Occipital lobe (tissue), 2 donors: ENCODE measurements around the gene MCC. TPM values are rescaled to one million over a fixed set of nuclear protein-coding genes. Genes with fewer than 3 reads are reported as not detected.

Experiments
- DNase-seq: peaks from one replicate; lab custom pipeline; 2025; lab: John Stamatoyannopoulos, UW
- total RNA-seq: library from RNA; depleted of rRNA; stranded (reverse); fragments of >200 nt; gene quantifications from one replicate; pipeline ENCODE4 v1.2.3, GENCODE V29; 2014

The MCC gene
- total RNA-seq, result 15.8 TPM

GRCh38 chr5:113487781-113488644, at the start of gene MCC:
Gene MCC (minus strand): TSS chr5:113488453.
- peak; percentile 73 for DNase-seq

- DNase-seq, result no peak
Observed at GRCh38 chr5:113531481-113532159, 43.4 kb upstream of the MCC start.

- no peak for DNase-seq
Observed at GRCh38 chr5:113527746-113528145, 39.5 kb upstream of the MCC start.

GRCh38 chr5:113526421-113526820, 38.2 kb upstream of the MCC start:
- no peak for DNase-seq

DNA sequence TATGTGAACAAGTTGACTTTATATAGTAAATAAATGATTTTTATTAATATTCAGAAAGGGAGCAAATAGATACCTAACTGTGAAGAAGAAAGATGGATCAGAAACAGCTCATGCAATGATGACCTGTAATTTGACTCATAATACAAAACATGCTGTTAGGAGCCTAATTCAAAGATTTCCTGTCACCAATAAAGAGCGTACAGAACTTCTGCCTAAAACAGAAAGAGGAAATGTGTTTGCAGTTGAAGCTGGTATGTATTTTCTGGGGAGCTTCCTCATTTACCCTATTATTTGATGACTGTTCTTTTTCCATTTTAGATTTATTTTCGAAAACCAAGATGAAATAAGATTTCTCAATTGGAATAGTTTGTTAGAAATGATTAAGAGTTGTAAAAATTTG, 36.7 kb upstream of the MCC start:
- DNase-seq, result no peak

DNA sequence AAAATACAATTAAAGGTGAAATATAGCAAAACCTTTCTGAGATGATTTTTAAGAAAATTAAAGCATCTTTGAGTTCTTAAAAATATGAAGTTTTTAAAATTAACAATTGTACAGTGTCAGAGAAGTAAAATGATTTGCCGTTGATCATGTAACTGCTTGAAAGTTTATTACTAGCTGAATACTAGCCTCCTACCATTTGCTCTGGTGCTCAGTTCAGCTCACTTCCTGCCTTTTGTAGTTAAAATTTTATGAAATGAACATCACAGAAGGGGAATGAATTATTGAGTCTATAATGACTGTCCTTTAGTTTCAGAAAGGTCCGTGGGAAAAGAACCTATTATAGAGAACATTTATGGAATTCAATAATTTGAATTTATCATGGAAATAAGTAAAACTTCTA, 34.9 kb upstream of the MCC start:
- no peak for DNase-seq

GRCh38 chr5:113520899-113521298, 32.6 kb upstream of the MCC start:
- no peak for DNase-seq

- no peak for DNase-seq
Observed at GRCh38 chr5:113520429-113520828, 32.2 kb upstream of the MCC start.

GRCh38 chr5:113519412-113519811, 31.2 kb upstream of the MCC start:
- DNase-seq, result no peak

- no peak for DNase-seq
Observed at GRCh38 chr5:113518884-113519283, 30.6 kb upstream of the MCC start.

DNA sequence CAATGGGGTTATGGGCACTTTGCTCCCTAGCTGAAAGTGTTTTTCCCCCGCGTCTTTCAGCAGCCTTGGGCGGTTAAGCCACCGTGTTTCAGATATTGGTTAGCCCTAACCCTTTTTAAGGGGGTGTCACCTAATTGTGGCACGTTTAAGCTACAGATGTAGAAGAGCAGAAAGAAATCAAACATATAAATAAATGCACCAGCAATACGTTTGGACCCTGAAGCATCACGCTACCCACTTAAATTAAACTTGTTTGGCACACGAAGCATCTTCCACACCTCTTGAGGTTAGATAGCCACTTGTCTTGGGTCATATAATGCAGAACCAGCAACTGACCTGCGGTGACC, 26.0 kb upstream of the MCC start:
- no peak for DNase-seq

GRCh38 chr5:113513384-113514288, 25.4 kb upstream of the MCC start, which contains the start of gene YTHDC2:
Gene YTHDC2 (plus strand): TSS chr5:113513694. CDS start chr5:113513896, 202 bp downstream.
- peak; percentile 77 for DNase-seq

DNA sequence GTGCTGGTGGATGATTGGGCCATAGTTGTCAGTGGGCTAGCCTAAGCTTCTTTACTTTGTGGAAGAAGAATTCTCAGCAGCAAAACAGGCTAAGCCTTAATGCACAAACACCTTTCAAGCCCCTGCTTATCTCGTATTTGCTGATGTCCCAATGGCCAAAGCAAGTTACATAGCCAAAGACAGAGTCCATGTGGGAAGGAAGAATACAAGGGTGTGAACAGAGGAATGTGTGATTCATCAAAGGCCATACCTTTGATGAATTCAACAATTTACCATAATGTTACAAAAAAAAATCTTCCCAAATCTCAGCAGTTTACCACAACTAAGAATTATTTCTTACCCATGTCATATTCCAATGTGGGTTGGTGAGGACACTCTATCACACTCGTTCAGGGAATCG, 24.1 kb upstream of the MCC start:
- DNase-seq, result no peak

DNA sequence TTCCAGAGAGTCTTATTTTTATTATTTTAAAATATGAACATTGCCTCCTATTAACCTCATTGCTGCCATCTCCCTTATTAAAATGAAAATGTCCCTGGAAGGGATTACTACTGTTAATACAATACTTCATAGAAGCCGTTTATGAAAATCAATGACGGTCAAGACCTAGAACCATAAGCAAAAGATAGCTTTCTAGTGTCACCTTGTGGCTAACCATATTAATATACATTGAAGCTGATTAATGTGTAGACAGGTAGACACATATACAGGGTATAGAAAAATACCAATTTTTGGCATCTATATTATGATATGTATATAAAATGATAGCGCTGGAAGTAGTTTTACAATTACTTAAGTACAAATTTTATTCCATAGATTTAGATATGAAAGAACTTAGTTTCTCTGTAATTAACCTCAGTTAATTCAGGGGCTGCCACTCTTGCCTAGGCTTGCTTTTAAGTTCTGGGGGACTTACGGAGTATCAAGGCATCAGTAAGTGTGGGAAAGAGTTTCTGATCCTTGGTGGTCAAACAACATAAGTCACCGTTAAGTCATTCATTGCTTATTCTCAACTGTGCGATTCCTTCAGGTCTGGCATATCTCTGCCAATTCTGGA, 22.7 kb upstream of the MCC start:
- no peak for DNase-seq

DNA sequence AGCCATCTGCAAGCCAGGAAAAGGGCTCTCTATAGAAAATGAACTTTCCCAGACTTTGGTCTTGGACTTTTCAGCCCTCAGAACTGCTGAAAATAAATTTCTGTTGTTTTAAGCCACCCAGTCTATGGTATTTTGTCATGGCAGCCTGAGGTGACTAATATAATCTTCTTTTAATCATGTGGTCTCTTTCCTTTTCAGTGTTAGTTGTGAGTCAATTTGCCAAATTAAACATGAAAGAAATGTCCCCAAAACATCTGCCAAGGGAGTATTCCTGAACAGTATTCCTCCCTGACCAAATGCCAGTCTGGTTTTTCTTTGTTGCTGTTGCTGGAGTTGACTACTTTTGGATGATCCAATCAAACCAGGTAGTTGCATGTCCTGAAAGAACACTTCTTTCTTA, 20.5 kb upstream of the MCC start:
- no peak for DNase-seq

- DNase-seq, result no peak
Observed at GRCh38 chr5:113507601-113508000, 19.3 kb upstream of the MCC start.

DNA sequence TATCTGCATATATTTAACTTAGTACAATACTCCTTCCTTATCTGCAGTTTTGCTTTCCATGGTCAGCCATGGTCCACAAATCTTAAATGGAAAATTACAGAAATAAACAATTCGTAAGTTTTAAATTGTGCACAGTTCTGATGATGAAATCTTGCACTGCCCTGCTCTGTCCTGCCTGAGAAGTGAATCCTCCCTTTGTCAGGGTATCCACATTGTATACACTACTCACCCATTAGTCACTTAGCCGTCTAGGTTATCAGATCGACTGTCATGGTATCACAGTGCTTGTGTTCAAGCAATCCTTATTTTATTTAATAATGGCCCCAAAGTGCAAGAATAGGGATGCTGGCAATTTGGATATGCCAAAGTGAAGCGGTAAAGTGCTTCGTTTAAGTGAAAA, 16.9 kb upstream of the MCC start:
- DNase-seq, result no peak

DNA sequence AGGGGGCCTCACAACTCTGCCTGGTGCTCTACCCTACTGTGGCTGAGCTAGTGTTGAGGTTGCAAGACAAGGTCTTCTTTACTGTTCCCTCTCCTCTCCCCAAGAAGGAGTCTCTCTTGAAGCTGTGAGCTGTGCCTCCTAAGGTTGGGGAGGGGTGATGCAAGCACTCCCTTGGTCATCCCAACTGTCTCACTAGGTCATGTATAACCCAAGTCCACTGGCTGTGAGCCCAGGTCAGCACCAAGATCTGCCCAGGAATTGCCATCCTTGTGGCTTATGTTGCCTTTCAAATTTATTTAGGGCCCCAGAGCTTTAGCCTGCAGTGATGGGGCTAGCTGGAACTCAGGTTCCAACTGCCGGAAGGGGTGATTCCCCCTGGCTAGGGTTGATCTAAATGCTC, 14.9 kb upstream of the MCC start:
- no peak for DNase-seq

DNA sequence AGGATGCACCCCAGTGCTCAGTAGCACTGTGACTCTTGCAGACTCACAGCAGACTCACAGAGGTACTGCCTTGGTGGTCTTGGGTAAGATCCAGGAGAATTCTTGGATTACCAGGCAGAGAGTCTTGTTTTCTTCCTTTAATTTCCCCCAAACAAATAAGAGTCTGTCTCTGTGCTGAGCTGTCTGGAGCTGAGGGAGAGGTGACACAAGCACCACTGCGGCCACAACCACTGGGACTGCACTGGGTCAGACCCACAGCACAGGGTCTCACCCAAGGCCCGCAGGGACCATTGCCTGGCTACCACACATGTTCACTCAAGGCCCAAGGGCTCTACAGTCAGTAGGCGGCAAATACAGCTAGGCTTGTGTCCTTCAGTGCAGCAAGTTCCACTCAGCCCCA, 13.8 kb upstream of the MCC start:
- DNase-seq, result no peak

DNA sequence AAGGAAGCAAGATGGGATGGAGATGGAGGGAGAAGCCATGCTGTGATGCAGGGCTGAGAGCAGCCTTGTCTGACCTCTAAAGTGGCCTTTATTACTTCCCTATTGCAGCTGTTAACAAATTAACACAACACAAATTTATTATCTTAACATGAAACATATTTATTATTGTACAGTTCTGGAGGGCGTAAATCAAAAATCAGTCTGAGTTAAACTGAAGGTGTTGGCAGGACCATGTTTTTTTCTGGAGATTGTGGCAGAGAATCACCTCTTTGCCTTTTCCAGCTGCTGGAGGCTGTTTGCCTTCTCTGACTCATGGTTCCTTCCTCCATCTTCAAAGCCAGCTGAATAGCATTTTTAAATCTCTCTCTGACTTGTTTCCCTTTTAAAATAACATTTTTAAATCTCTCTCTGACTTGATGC, 7.2 kb upstream of the MCC start:
- no peak for DNase-seq

GRCh38 chr5:113493446-113493845, 5.2 kb upstream of the MCC start:
- no peak for DNase-seq

DNA sequence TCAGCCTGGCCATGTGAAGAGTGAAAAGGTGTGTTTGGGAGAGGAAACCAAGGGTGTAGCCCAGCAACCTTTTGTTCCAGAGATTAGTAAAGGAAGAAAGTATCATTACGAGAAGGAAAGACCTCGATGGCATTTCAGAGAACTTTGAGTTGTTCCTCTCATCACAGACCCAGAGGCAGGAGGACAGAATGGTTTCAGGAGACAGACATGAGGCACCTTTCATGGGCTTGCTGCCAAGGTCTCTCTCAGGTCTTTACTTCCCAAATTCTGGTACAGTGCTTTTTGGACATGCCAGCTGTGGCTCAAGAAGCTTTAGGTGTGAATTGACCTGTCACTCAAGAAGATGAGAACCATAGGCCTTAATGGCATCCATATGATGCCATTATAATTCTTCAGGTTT, 2.8 kb upstream of the MCC start:
- DNase-seq, result no peak
